Left lung (tissue), 10 donors: ENCODE data around the gene TSSK6. TPM values are rescaled to one million over a fixed set of nuclear protein-coding genes. Genes with fewer than 3 reads are reported as not detected.

Experiments used
- ATAC-seq: fragments of 200-7000 bp; cut with Tn5 transposase; one replicate; pipeline ENCODE4 v1.9.1; 2020; ENCODE audit warnings: moderate library complexity
- DNase-seq, 4 donors: peaks; one replicate each; pipeline ENCODE4 v3.0.0-alpha.2; 2013 to 2020
- H3K27ac ChIP-seq, 2 donors: fragments of 200-600 bp; sonication (generic) in 1 of 2; one replicate each; pipeline versions ENCODE4 v1.5.0 to v1.8.0; 2020 to 2021
- H3K27me3 ChIP-seq, 2 donors: fragments of 200-600 bp; sonication (generic) in 1 of 2; one replicate each; pipeline versions ENCODE4 v1.5.0 to v1.8.0; 2020 to 2021
- H3K36me3 ChIP-seq, 2 donors: fragments of 200-600 bp; sonication (generic) in 1 of 2; one replicate each; pipeline versions ENCODE4 v1.5.0 to v1.8.0; 2020 to 2021
- H3K4me1 ChIP-seq, 2 donors: fragments of 200-600 bp; one replicate each; pipeline ENCODE4 v1.8.0; 2021
- H3K4me3 ChIP-seq, 2 donors: fragments of 200-600 bp; sonication (generic) in 1 of 2; one replicate each; pipeline versions ENCODE4 v1.5.0 to v1.8.0; 2020 to 2021; ENCODE audit warnings: mild to moderate bottlenecking in 1 of 2
- H3K9me3 ChIP-seq, 2 donors: fragments of 200-600 bp; sonication (generic) in 1 of 2; one replicate each; pipeline versions ENCODE4 v1.5.0 to v1.8.0; 2020 to 2021
- intact Hi-C, 2 donors: fragments of 100-400 bp; cut with DNase I; formaldehyde crosslinking; loops; one replicate each; pipeline versions ENCODE4 v1.11.2 to v1.14.2; 2022
- polyA plus RNA-seq, 6 donors: library from polyadenylated mRNA; unstranded; fragments of 120-200 nt; gene quantifications; one replicate each; pipeline ENCODE4 v1.2.1, GENCODE V29; 2013; ENCODE audit not compliant: insufficient read length in 6 of 6
- total RNA-seq, 2 donors: library from RNA; stranded (reverse); fragmentation: NEBNext Ultra II Directional; extraction: Animal tissue kit (Norgen Biotek cat#: 25700); gene quantifications; one replicate each; pipeline ENCODE4 v1.2.1, GENCODE V29; 2021
- TF ChIP-seq, protein P1 (sequence below), 2 donors: fragments of 200-600 bp; sonication (generic) in 1 of 2; IDR thresholded peaks; one replicate each; pipeline versions ENCODE4 v1.5.0 to v1.8.0; 2021; ENCODE audit warnings: antibody characterized with exemption in 2 of 2
- donor health status: DM: no; HTN: yes; CAD: no.
- donor health status: DM: no; HTN: no; CAD: no.

The TSSK6 gene
- total and polyA plus RNA-seq, 8 donors: 0.67 to 1.4 (median 1.2) TPM

- intact Hi-C loops: no loop called here
- DNase-seq: no peak
- TF ChIP-seq, protein P1, sequence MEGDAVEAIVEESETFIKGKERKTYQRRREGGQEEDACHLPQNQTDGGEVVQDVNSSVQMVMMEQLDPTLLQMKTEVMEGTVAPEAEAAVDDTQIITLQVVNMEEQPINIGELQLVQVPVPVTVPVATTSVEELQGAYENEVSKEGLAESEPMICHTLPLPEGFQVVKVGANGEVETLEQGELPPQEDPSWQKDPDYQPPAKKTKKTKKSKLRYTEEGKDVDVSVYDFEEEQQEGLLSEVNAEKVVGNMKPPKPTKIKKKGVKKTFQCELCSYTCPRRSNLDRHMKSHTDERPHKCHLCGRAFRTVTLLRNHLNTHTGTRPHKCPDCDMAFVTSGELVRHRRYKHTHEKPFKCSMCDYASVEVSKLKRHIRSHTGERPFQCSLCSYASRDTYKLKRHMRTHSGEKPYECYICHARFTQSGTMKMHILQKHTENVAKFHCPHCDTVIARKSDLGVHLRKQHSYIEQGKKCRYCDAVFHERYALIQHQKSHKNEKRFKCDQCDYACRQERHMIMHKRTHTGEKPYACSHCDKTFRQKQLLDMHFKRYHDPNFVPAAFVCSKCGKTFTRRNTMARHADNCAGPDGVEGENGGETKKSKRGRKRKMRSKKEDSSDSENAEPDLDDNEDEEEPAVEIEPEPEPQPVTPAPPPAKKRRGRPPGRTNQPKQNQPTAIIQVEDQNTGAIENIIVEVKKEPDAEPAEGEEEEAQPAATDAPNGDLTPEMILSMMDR (IDR thresholded peaks at IDR 0.05): no peak
- H3K27ac ChIP-seq: no peak overlapping the region
- no peak overlapping the region for H3K4me3 ChIP-seq
- no peaks in the 10 kb centered on the region for H3K9me3 ChIP-seq
- peaks cover 0 to 4% of the 10 kb centered on the region in 2 donors for H3K4me1 ChIP-seq
- no peaks in the 10 kb centered on the region for H3K27me3 ChIP-seq
- no peak for ATAC-seq
- H3K36me3 ChIP-seq: peaks cover 0 to 62% of the 10 kb centered on the region in 2 donors
These were observed 12.0 kb upstream of the TSSK6 start for GRCh38 chr19:19527371-19527656.

GRCh38 chr19:19526581-19527370, 11.4 kb upstream of the TSSK6 start:
- Histone ChIP-seq H3K4me3 (no peak overlapping the region), H3K27ac (no peak overlapping the region), H3K4me1 (no peaks in the 10 kb centered on the region), H3K36me3 (peaks cover 0 to 62% of the 10 kb centered on the region in 2 donors), H3K27me3 (no peaks in the 10 kb centered on the region), H3K9me3 (no peaks in the 10 kb centered on the region)
- ATAC-seq (no peak), DNase-seq (no peak)
- intact Hi-C loops: no loop called here
- TF ChIP-seq, protein P1 (IDR thresholded peaks at IDR 0.05): no peak

- TF ChIP-seq, protein P1 (IDR thresholded peaks at IDR 0.05): no peak
- intact Hi-C loops: no loop called here
- no peak for DNase-seq
- Histone ChIP-seq H3K36me3 (peaks cover 0 to 71% of the 10 kb centered on the region in 2 donors), H3K4me3 (no peak overlapping the region), H3K27me3 (no peaks in the 10 kb centered on the region), H3K4me1 (no peaks in the 10 kb centered on the region), H3K27ac (no peak overlapping the region), H3K9me3 (no peaks in the 10 kb centered on the region)
- ATAC-seq: no peak
These were observed 10.4 kb upstream of the TSSK6 start for GRCh38 chr19:19525611-19526380.

GRCh38 chr19:19524053-19524452, 8.7 kb upstream of the TSSK6 start:
- Histone ChIP-seq H3K4me1 (peaks cover 0 to 3% of the 10 kb centered on the region in 2 donors), H3K27me3 (no peaks in the 10 kb centered on the region), H3K36me3 (peaks cover 0 to 80% of the 10 kb centered on the region in 2 donors), H3K27ac (no peak overlapping the region), H3K4me3 (no peak overlapping the region), H3K9me3 (no peaks in the 10 kb centered on the region)
- no peak for DNase-seq
- no peak for ATAC-seq
- TF ChIP-seq, protein P1 (IDR thresholded peaks at IDR 0.05): no peak
- intact Hi-C loops: no loop called here

GRCh38 chr19:19523177-19523576, 7.8 kb upstream of the TSSK6 start:
- H3K36me3 ChIP-seq: peaks cover 0 to 74% of the 10 kb centered on the region in 2 donors
- no peak for ATAC-seq
- H3K27ac ChIP-seq: no peak overlapping the region
- intact Hi-C loops: no loop called here
- H3K4me1 ChIP-seq: peaks cover 0 to 7% of the 10 kb centered on the region in 2 donors
- TF ChIP-seq, protein P1 (IDR thresholded peaks at IDR 0.05): no peak
- no peaks in the 10 kb centered on the region for H3K9me3 ChIP-seq
- no peak for DNase-seq
- H3K27me3 ChIP-seq: no peaks in the 10 kb centered on the region
- no peak overlapping the region for H3K4me3 ChIP-seq
